K562 (cell line): ENCODE results near the gene OR52A5. TPM values are rescaled to one million over a fixed set of nuclear protein-coding genes. Genes with fewer than 3 reads are reported as not detected.
A peak's percentile ranks its signal among the peaks of the same experiment; 100 is the strongest.

Source experiments
- ATF1 ChIP-seq, 2 experiments: fragments of 450-650 bp in 1 of 2; IDR thresholded peaks; 2 replicates each; pipeline ENCODE4 v1.6.1; 2016; ENCODE audit warnings: missing compliant biosample characterization in 1 of 2, missing genetic modification characterization in 1 of 2
- CEBPZ ChIP-seq: fragments of 150-350 bp; IDR thresholded peaks from 2 replicates; pipeline ENCODE4 v1.6.1; 2014; ENCODE audit warnings: low read depth, mild to moderate bottlenecking, low read length, borderline replicate concordance
- MYBL2 ChIP-seq, 2 experiments: fragments of 450-650 bp in 1 of 2; sonication (generic) in 1 of 2; formaldehyde crosslinking in 1 of 2; IDR thresholded peaks; 2 replicates each; pipeline versions ENCODE4 v1.6.1 to v1.8.1; 2017 to 2022; ENCODE audit warnings: borderline replicate concordance in 1 of 2, inconsistent platforms in 1 of 2, low read depth in 1 of 2, mild to moderate bottlenecking in 1 of 2, missing genetic modification reagents in 1 of 2, moderate library complexity in 1 of 2
- PKNOX1 ChIP-seq: fragments of 450-650 bp; IDR thresholded peaks from 2 replicates; pipeline ENCODE4 v1.6.1; 2016
- SRSF9 ChIP-seq: fragments of 200-400 bp; formaldehyde crosslinking; IDR thresholded peaks from 2 replicates; pipeline ENCODE4 v1.6.1; 2017; ENCODE audit warnings: low read depth, low read length, borderline replicate concordance
- ZNF707 ChIP-seq: fragments of 250-450 bp; sonication (Bioruptor Pico); conservative IDR thresholded peaks from 2 replicates; pipeline ENCODE4 v1.8.0; 2022; ENCODE audit warnings: inconsistent platforms, mild to moderate bottlenecking, moderate library complexity
- polyA plus RNA-seq, 8 experiments: library from polyadenylated mRNA; depleted of rRNA in 4 of 8; stranded (reverse) in 5 of 8; unstranded in 3 of 8; fragments of >200 nt; fragmentation: Nextera tagmentation in 2 of 8; fragmentation: Illumina TruSeq in 1 of 8; extraction: Ambion mirVana in 2 of 8; extraction: Trizol in 1 of 8; gene quantifications; 2 replicates each; pipeline versions ENCODE4 v1.2.1 to v1.2.3, GENCODE V29; 2011 to 2014; ENCODE audit warnings: inconsistent platforms in 1 of 8, missing spikeins in 1 of 8
- total RNA-seq, 7 experiments: library from RNA; depleted of rRNA in 6 of 7; stranded (reverse); fragments of >200 nt in 6 of 7; fragmentation: Illumina TruSeq in 2 of 7; extraction: Trizol in 2 of 7; gene quantifications; 2 replicates each; pipeline versions ENCODE4 v1.2.1 to v1.2.3, GENCODE V29; 2011 to 2021; ENCODE audit warnings: low replicate concordance in 1 of 7
- TF ChIP-seq, protein P1 (sequence below): fragments of 450-650 bp; IDR thresholded peaks from 2 replicates; pipeline ENCODE4 v1.6.1; 2016; ENCODE audit warnings: mild to moderate bottlenecking, moderate library complexity
- TF ChIP-seq, protein P2 (sequence below): fragments of 450-650 bp; IDR thresholded peaks from 2 replicates; pipeline ENCODE4 v1.6.1; 2014; ENCODE audit warnings: low read depth, mild to moderate bottlenecking, moderate library complexity, borderline replicate concordance

OR52A5 gene
- total and polyA plus RNA-seq, 9 of the 15 experiments (the other 6 are each of a cell fraction or from before 2014, with no cell fraction given): 0.04 to 1.1 (median 0.94) TPM; not detected in 6

GRCh38 chr11:5129457-5129877, 8.7 kb downstream of the OR52A5 start (continued):
- TF ChIP-seq, protein P1, sequence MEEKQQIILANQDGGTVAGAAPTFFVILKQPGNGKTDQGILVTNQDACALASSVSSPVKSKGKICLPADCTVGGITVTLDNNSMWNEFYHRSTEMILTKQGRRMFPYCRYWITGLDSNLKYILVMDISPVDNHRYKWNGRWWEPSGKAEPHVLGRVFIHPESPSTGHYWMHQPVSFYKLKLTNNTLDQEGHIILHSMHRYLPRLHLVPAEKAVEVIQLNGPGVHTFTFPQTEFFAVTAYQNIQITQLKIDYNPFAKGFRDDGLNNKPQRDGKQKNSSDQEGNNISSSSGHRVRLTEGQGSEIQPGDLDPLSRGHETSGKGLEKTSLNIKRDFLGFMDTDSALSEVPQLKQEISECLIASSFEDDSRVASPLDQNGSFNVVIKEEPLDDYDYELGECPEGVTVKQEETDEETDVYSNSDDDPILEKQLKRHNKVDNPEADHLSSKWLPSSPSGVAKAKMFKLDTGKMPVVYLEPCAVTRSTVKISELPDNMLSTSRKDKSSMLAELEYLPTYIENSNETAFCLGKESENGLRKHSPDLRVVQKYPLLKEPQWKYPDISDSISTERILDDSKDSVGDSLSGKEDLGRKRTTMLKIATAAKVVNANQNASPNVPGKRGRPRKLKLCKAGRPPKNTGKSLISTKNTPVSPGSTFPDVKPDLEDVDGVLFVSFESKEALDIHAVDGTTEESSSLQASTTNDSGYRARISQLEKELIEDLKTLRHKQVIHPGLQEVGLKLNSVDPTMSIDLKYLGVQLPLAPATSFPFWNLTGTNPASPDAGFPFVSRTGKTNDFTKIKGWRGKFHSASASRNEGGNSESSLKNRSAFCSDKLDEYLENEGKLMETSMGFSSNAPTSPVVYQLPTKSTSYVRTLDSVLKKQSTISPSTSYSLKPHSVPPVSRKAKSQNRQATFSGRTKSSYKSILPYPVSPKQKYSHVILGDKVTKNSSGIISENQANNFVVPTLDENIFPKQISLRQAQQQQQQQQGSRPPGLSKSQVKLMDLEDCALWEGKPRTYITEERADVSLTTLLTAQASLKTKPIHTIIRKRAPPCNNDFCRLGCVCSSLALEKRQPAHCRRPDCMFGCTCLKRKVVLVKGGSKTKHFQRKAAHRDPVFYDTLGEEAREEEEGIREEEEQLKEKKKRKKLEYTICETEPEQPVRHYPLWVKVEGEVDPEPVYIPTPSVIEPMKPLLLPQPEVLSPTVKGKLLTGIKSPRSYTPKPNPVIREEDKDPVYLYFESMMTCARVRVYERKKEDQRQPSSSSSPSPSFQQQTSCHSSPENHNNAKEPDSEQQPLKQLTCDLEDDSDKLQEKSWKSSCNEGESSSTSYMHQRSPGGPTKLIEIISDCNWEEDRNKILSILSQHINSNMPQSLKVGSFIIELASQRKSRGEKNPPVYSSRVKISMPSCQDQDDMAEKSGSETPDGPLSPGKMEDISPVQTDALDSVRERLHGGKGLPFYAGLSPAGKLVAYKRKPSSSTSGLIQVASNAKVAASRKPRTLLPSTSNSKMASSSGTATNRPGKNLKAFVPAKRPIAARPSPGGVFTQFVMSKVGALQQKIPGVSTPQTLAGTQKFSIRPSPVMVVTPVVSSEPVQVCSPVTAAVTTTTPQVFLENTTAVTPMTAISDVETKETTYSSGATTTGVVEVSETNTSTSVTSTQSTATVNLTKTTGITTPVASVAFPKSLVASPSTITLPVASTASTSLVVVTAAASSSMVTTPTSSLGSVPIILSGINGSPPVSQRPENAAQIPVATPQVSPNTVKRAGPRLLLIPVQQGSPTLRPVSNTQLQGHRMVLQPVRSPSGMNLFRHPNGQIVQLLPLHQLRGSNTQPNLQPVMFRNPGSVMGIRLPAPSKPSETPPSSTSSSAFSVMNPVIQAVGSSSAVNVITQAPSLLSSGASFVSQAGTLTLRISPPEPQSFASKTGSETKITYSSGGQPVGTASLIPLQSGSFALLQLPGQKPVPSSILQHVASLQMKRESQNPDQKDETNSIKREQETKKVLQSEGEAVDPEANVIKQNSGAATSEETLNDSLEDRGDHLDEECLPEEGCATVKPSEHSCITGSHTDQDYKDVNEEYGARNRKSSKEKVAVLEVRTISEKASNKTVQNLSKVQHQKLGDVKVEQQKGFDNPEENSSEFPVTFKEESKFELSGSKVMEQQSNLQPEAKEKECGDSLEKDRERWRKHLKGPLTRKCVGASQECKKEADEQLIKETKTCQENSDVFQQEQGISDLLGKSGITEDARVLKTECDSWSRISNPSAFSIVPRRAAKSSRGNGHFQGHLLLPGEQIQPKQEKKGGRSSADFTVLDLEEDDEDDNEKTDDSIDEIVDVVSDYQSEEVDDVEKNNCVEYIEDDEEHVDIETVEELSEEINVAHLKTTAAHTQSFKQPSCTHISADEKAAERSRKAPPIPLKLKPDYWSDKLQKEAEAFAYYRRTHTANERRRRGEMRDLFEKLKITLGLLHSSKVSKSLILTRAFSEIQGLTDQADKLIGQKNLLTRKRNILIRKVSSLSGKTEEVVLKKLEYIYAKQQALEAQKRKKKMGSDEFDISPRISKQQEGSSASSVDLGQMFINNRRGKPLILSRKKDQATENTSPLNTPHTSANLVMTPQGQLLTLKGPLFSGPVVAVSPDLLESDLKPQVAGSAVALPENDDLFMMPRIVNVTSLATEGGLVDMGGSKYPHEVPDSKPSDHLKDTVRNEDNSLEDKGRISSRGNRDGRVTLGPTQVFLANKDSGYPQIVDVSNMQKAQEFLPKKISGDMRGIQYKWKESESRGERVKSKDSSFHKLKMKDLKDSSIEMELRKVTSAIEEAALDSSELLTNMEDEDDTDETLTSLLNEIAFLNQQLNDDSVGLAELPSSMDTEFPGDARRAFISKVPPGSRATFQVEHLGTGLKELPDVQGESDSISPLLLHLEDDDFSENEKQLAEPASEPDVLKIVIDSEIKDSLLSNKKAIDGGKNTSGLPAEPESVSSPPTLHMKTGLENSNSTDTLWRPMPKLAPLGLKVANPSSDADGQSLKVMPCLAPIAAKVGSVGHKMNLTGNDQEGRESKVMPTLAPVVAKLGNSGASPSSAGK: peak; percentile 79
- TF ChIP-seq SRSF9: no peak
- TF ChIP-seq, protein P2, sequence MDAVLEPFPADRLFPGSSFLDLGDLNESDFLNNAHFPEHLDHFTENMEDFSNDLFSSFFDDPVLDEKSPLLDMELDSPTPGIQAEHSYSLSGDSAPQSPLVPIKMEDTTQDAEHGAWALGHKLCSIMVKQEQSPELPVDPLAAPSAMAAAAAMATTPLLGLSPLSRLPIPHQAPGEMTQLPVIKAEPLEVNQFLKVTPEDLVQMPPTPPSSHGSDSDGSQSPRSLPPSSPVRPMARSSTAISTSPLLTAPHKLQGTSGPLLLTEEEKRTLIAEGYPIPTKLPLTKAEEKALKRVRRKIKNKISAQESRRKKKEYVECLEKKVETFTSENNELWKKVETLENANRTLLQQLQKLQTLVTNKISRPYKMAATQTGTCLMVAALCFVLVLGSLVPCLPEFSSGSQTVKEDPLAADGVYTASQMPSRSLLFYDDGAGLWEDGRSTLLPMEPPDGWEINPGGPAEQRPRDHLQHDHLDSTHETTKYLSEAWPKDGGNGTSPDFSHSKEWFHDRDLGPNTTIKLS: peak; percentile 61; the same call in 1 of the 2 replicates
- TF ChIP-seq CEBPZ: no peak
- TF ChIP-seq ZNF707 (CRISPR knock-in tag): no peak
- peak; percentile 53 for TF ChIP-seq PKNOX1
- TF ChIP-seq MYBL2 (IDR thresholded peaks at IDR 0.05; ENCODE audit: low read depth): no peak
- TF ChIP-seq MYBL2 (CRISPR knock-in tag; IDR thresholded peaks at IDR 0.05; ENCODE audit: borderline replicate concordance): no peak
- no peak for TF ChIP-seq ATF1 (CRISPR knock-in tag; IDR thresholded peaks at IDR 0.05)
- peak; percentile 31; the same call in 1 of the 2 replicates for TF ChIP-seq ATF1 (tag; IDR thresholded peaks at IDR 0.05)
